Upper lobe of left lung (tissue), 4 donors: Measurements from ENCODE around the gene LRIT2.

ENCODE experiments used
- CTCF ChIP-seq, 6 experiments: fragments of 450-650 bp in 4 of 6; fragments of 200-600 bp in 2 of 6; sonication (generic) in 2 of 6; IDR thresholded peaks; one replicate each; pipeline ENCODE4 v1.5.1; 2016 to 2019; ENCODE audit warnings: antibody characterized with exemption in 6 of 6
- POLR2A ChIP-seq, 4 donors: fragments of 450-650 bp; IDR thresholded peaks; one replicate each; pipeline ENCODE4 v1.5.1; 2016 to 2017; ENCODE audit warnings: antibody characterized with exemption in 4 of 4, mild to moderate bottlenecking in 2 of 4

- TF ChIP-seq CTCF (IDR thresholded peaks at IDR 0.05) = no peak
- no peak for TF ChIP-seq POLR2A (IDR thresholded peaks at IDR 0.05)
Observed at GRCh38 chr10:84201244-84201606, 24.1 kb downstream of the LRIT2 start.
